PC-3 (cell line): ENCODE data around the gene UGT3A1. TPM values are rescaled to one million over a fixed set of nuclear protein-coding genes. Genes with fewer than 3 reads are reported as not detected.
A peak's percentile ranks its signal among the peaks of the same experiment; 100 is the strongest.

ENCODE experiments used
- ATAC-seq: fragments of 200-7000 bp; cut with Tn5 transposase; 2 replicates; pipeline ENCODE4 v1.9.1; 2020; ENCODE audit warnings: mild to moderate bottlenecking, moderate library complexity
- BruUV-seq: library from RNA; stranded (reverse); fragments of 400-500 nt; replicated peaks from 2 replicates; lab custom pipeline; 2021; lab: Mats Ljungman, UMichigan
- CTCF ChIA-PET: fragments of 300-600 bp; sonication (Branson Sonifier 250); formaldehyde crosslinking; loops from one replicate; lab custom pipeline; 2022; ENCODE audit warnings: antibody characterized with exemption; lab: Charles Lee
- POLR2A ChIA-PET: fragments of 300-600 bp; sonication (Branson Sonifier 250); formaldehyde crosslinking; loops from one replicate; lab custom pipeline; 2022; ENCODE audit warnings: antibody characterized with exemption; ENCODE audit not compliant: unreplicated experiment; lab: Charles Lee
- DNase-seq: peaks from one replicate; pipeline ENCODE4 v3.0.0-alpha.2; 2015
- H2AFZ ChIP-seq: fragments of 300-600 bp; sonication (generic); 2 replicates; pipeline ENCODE4 v1.6.0; 2016; ENCODE audit warnings: antibody characterized with exemption, low read length
- H3F3A ChIP-seq: fragments of 300-600 bp; sonication (generic); one replicate; pipeline ENCODE4 v1.6.0; 2017; ENCODE audit warnings: antibody characterized with exemption, low read length, control low read depth, mild to moderate bottlenecking; ENCODE audit not compliant: unreplicated experiment
- H3K27ac ChIP-seq: fragments of 300-600 bp; sonication (generic); 2 replicates; pipeline ENCODE4 v1.5.1; 2016; ENCODE audit warnings: mild to moderate bottlenecking, low read length
- H3K27me3 ChIP-seq: fragments of 300-600 bp; sonication (generic); 2 replicates; pipeline ENCODE4 v1.6.1; 2016; ENCODE audit warnings: low read length, mixed read lengths
- H3K36me3 ChIP-seq: fragments of 300-600 bp; sonication (generic); 2 replicates; pipeline ENCODE4 v1.6.1; 2016; ENCODE audit warnings: low read depth, mixed run types, low read length, mixed read lengths
- H3K4me1 ChIP-seq: fragments of 300-600 bp; sonication (generic); 2 replicates; pipeline ENCODE4 v1.5.1; 2016; ENCODE audit warnings: low read length; ENCODE audit not compliant: insufficient read depth
- H3K4me2 ChIP-seq: fragments of 300-600 bp; sonication (generic); 2 replicates; pipeline ENCODE4 v1.6.0; 2016; ENCODE audit warnings: low read length
- H3K4me3 ChIP-seq: fragments of 300-600 bp; sonication (generic); 2 replicates; pipeline ENCODE4 v1.5.1; 2016; ENCODE audit warnings: mild to moderate bottlenecking, low read length, mixed read lengths
- H3K79me2 ChIP-seq: fragments of 300-600 bp; sonication (generic); 2 replicates; pipeline ENCODE4 v1.6.1; 2017; ENCODE audit warnings: low read length, mixed read lengths
- H3K9ac ChIP-seq: fragments of 300-600 bp; sonication (generic); 2 replicates; pipeline ENCODE4 v1.6.0; 2016; ENCODE audit warnings: mild to moderate bottlenecking, low read length
- H3K9me2 ChIP-seq: fragments of 300-600 bp; sonication (generic); replicated peaks from 2 replicates; pipeline ENCODE4 v1.6.1; 2016; ENCODE audit warnings: mixed run types, low read length, mixed read lengths
- H3K9me3 ChIP-seq: fragments of 300-600 bp; sonication (generic); 2 replicates; pipeline ENCODE4 v1.6.1; 2016; ENCODE audit warnings: low read length, mixed read lengths
- H4K20me1 ChIP-seq: fragments of 300-600 bp; sonication (generic); 2 replicates; pipeline ENCODE4 v1.6.1; 2016; ENCODE audit warnings: low read length, mixed read lengths
- CTCF ChIP-seq: fragments of 300-600 bp; sonication (generic); conservative IDR thresholded peaks from 2 replicates; pipeline ENCODE4 v1.5.1; 2017; ENCODE audit warnings: antibody characterized with exemption, low read depth, mild to moderate bottlenecking, low read length
- EZH2 ChIP-seq: fragments of 300-600 bp; sonication (generic); IDR thresholded peaks from one replicate; pipeline ENCODE4 v1.6.1; 2017; ENCODE audit warnings: antibody characterized with exemption, mild to moderate bottlenecking, low read length; ENCODE audit not compliant: unreplicated experiment
- EZH2phosphoT487 ChIP-seq: fragments of 300-600 bp; sonication (generic); IDR thresholded peaks from 2 replicates; pipeline ENCODE4 v1.6.1; 2018; ENCODE audit warnings: mild to moderate bottlenecking, antibody characterized with exemption, low read length, borderline replicate concordance
- intact Hi-C: fragments of 100-400 bp; cut with micrococcal nuclease; formaldehyde crosslinking; loops from 2 replicates; pipeline ENCODE4 v1.9.0; 2023
- total RNA-seq: library from RNA; depleted of rRNA; stranded (reverse); fragments of >200 nt; gene quantifications from 2 replicates; pipeline ENCODE4 v1.2.3, GENCODE V29; 2014

Gene UGT3A1
- total RNA-seq, 1 experiment from 2014 or later = not detected

GRCh38 chr5:35960328-35960727, 30.9 kb downstream of the UGT3A1 start:
- DNase-seq (no peak), ATAC-seq (no peak)
- intact Hi-C loops = no loop called here
- no peaks in the 10 kb centered on the region for H3K9me2 ChIP-seq
- H3K4me2 ChIP-seq = no peak overlapping the region
- H3K79me2 ChIP-seq = no peaks in the 10 kb centered on the region
- POLR2A ChIA-PET = no interaction called here
- H3F3A ChIP-seq = no peaks in the 10 kb centered on the region
- no peak overlapping the region for H2AFZ ChIP-seq
- no peak for TF ChIP-seq CTCF
- no peak for TF ChIP-seq EZH2phosphoT487
- TF ChIP-seq EZH2 = no peak
- no peaks in the 10 kb centered on the region for H4K20me1 ChIP-seq
- CTCF ChIA-PET = no interaction called here
- no peak overlapping the region for H3K4me3 ChIP-seq
- no TSS peak for BruUV-seq
- peaks cover 20% of the 10 kb centered on the region for H3K4me1 ChIP-seq
- H3K36me3 ChIP-seq = no peaks in the 10 kb centered on the region
- H3K9me3 ChIP-seq = no peaks in the 10 kb centered on the region
- H3K9ac ChIP-seq = no peak overlapping the region
- H3K27me3 ChIP-seq = no peaks in the 10 kb centered on the region
- no peak overlapping the region for H3K27ac ChIP-seq

- H2AFZ ChIP-seq = no peak overlapping the region
- H3K4me1 ChIP-seq = peaks cover 20% of the 10 kb centered on the region
- no peaks in the 10 kb centered on the region for H3K9me3 ChIP-seq
- no peak overlapping the region for H3K4me3 ChIP-seq
- H4K20me1 ChIP-seq = no peaks in the 10 kb centered on the region
- H3K9me2 ChIP-seq = no peaks in the 10 kb centered on the region
- H3K27me3 ChIP-seq = peaks cover 12% of the 10 kb centered on the region; the same call in 1 of the 2 replicates
- CTCF ChIA-PET = no interaction called here
- no peak overlapping the region for H3K9ac ChIP-seq
- POLR2A ChIA-PET = no interaction called here
- no peaks in the 10 kb centered on the region for H3K36me3 ChIP-seq
- TF ChIP-seq CTCF (no peak), EZH2phosphoT487 (no peak), EZH2 (no peak)
- peak overlapping the region; percentile 13; the same call in 1 of the 2 replicates for H3K27ac ChIP-seq
- H3F3A ChIP-seq = no peaks in the 10 kb centered on the region
- peak; percentile 96 for DNase-seq
- ATAC-seq = peak; percentile 91
- peak overlapping the region; percentile 25 for H3K4me2 ChIP-seq
- intact Hi-C loops = no loop called here
- no peaks in the 10 kb centered on the region for H3K79me2 ChIP-seq
- BruUV-seq = no TSS peak
Observed at GRCh38 chr5:35956429-35956828, 34.8 kb downstream of the UGT3A1 start.

GRCh38 chr5:35954175-35954574, 37.0 kb downstream of the UGT3A1 start:
- TF ChIP-seq CTCF (no peak), EZH2 (no peak), EZH2phosphoT487 (no peak)
- CTCF ChIA-PET = no interaction called here
- Histone ChIP-seq H3K4me1 (peaks cover 20% of the 10 kb centered on the region), H3K9me3 (no peaks in the 10 kb centered on the region), H3F3A (no peaks in the 10 kb centered on the region), H3K27me3 (peaks cover 20% of the 10 kb centered on the region; the same call in 1 of the 2 replicates), H3K9ac (no peak overlapping the region), H3K36me3 (no peaks in the 10 kb centered on the region), H3K4me2 (no peak overlapping the region), H3K9me2 (no peaks in the 10 kb centered on the region), H2AFZ (no peak overlapping the region), H3K27ac (no peak overlapping the region), H3K4me3 (no peak overlapping the region), H3K79me2 (no peaks in the 10 kb centered on the region), H4K20me1 (no peaks in the 10 kb centered on the region)
- POLR2A ChIA-PET = no interaction called here
- ATAC-seq (no peak), DNase-seq (no peak)
- no TSS peak for BruUV-seq
- intact Hi-C loops = no loop called here
